Calu3 (cell line): ENCODE data around the gene RERE. TPM values are rescaled to one million over a fixed set of nuclear protein-coding genes. Genes with fewer than 3 reads are reported as not detected.
A peak's percentile ranks its signal among the peaks of the same experiment; 100 is the strongest.

Experiments
- BruUV-seq: library from RNA; stranded (reverse); fragments of 400-500 nt; replicated peaks from 2 replicates; lab custom pipeline; 2021; lab: Mats Ljungman, UMichigan
- CTCF ChIA-PET: fragments of 300-600 bp; sonication (Branson Sonifier 250); formaldehyde crosslinking; loops from one replicate; lab custom pipeline; 2022; ENCODE audit warnings: antibody characterized with exemption; lab: Charles Lee
- DNase-seq: peaks from one replicate; pipeline ENCODE4 v3.0.0; 2022
- H3K27ac Mint-ChIP-seq: one replicate; pipeline ENCODE4 v1.8.0; 2022; ENCODE audit warnings: mixed read lengths; ENCODE audit not compliant: unreplicated experiment
- H3K27me3 Mint-ChIP-seq: one replicate; pipeline ENCODE4 v1.8.0; 2022; ENCODE audit warnings: mixed read lengths; ENCODE audit not compliant: unreplicated experiment
- H3K36me3 Mint-ChIP-seq: one replicate; pipeline ENCODE4 v1.8.0; 2022; ENCODE audit warnings: mild to moderate bottlenecking, moderate library complexity, mixed read lengths; ENCODE audit not compliant: insufficient read depth, unreplicated experiment
- H3K4me1 Mint-ChIP-seq: one replicate; pipeline ENCODE4 v1.8.0; 2022; ENCODE audit warnings: mild to moderate bottlenecking, low read depth, mixed read lengths; ENCODE audit not compliant: unreplicated experiment
- H3K4me3 Mint-ChIP-seq: one replicate; pipeline ENCODE4 v1.8.0; 2022; ENCODE audit warnings: mild to moderate bottlenecking, low read depth, moderate library complexity, mixed read lengths; ENCODE audit not compliant: unreplicated experiment
- H3K9me3 Mint-ChIP-seq: one replicate; pipeline ENCODE4 v1.8.0; 2022; ENCODE audit warnings: low read depth, mixed read lengths; ENCODE audit not compliant: unreplicated experiment
- CTCF ChIP-seq: fragments of 200-600 bp; IDR thresholded peaks from one replicate; pipeline ENCODE4 v1.8.0; 2022; ENCODE audit warnings: antibody characterized with exemption; ENCODE audit not compliant: unreplicated experiment
- intact Hi-C: fragments of 100-400 bp; cut with micrococcal nuclease; formaldehyde crosslinking; loops from one replicate; pipeline ENCODE4 v1.10.0; 2022; ENCODE audit not compliant: unreplicated experiment
- total RNA-seq: library from RNA; stranded (reverse); gene quantifications from 2 replicates; pipeline ENCODE4 v1.2.3, GENCODE V29; 2022

The RERE gene
- total RNA-seq, 1 experiment from 2014 or later, result 45.9 TPM

- no peaks in the 10 kb centered on the region for H3K27me3 Mint-ChIP-seq
- H3K4me1 Mint-ChIP-seq, result peaks cover 2% of the 10 kb centered on the region
- H3K4me3 Mint-ChIP-seq, result no peak overlapping the region
- H3K27ac Mint-ChIP-seq, result no peak overlapping the region
- TF ChIP-seq CTCF, result no peak
- CTCF ChIA-PET, result no interaction called here
- peaks cover 5% of the 10 kb centered on the region for H3K36me3 Mint-ChIP-seq
- no peak for DNase-seq
- BruUV-seq, result no TSS peak
- no peaks in the 10 kb centered on the region for H3K9me3 Mint-ChIP-seq
- intact Hi-C loops, result no loop called here
These were observed 441.0 kb downstream of the RERE start for GRCh38 chr1:8376358-8376840.

- no peak overlapping the region for H3K27ac Mint-ChIP-seq
- peaks cover 16% of the 10 kb centered on the region for H3K4me1 Mint-ChIP-seq
- no peaks in the 10 kb centered on the region for H3K27me3 Mint-ChIP-seq
- TF ChIP-seq CTCF, result peak; percentile 20
- CTCF ChIA-PET, result no interaction called here
- BruUV-seq, result no TSS peak
- peak; percentile 38 for DNase-seq
- intact Hi-C loops, result no loop called here
- H3K9me3 Mint-ChIP-seq, result no peaks in the 10 kb centered on the region
- no peak overlapping the region for H3K4me3 Mint-ChIP-seq
- peaks cover 9% of the 10 kb centered on the region for H3K36me3 Mint-ChIP-seq
These were observed 442.6 kb downstream of the RERE start for GRCh38 chr1:8374812-8375211.

- peaks cover 9% of the 10 kb centered on the region for H3K36me3 Mint-ChIP-seq
- no peak for TF ChIP-seq CTCF
- CTCF ChIA-PET, result no interaction called here
- H3K4me1 Mint-ChIP-seq, result peaks cover 16% of the 10 kb centered on the region
- no peak overlapping the region for H3K27ac Mint-ChIP-seq
- intact Hi-C loops, result no loop called here
- no peaks in the 10 kb centered on the region for H3K9me3 Mint-ChIP-seq
- H3K4me3 Mint-ChIP-seq, result no peak overlapping the region
- H3K27me3 Mint-ChIP-seq, result no peaks in the 10 kb centered on the region
- no TSS peak for BruUV-seq
- no peak for DNase-seq
These were observed 443.1 kb downstream of the RERE start for GRCh38 chr1:8374356-8374755.

GRCh38 chr1:8373581-8374241, 443.7 kb downstream of the RERE start:
- Mint-ChIP-seq H3K27me3 (no peaks in the 10 kb centered on the region), H3K27ac (no peak overlapping the region), H3K36me3 (peaks cover 9% of the 10 kb centered on the region), H3K9me3 (no peaks in the 10 kb centered on the region), H3K4me3 (no peak overlapping the region), H3K4me1 (peaks cover 16% of the 10 kb centered on the region)
- BruUV-seq, result no TSS peak
- no peak for TF ChIP-seq CTCF
- CTCF ChIA-PET, result interaction anchor here (0.5 kb wide), 1 partner anchor 328 kb away, joined by 4 read pairs; no protein-coding TSS in a partner anchor
- no peak for DNase-seq
- intact Hi-C loops, result no loop called here
